Endothelial cell of umbilical vein (primary cell): Measurements from ENCODE around the gene DLEC1. TPM values are rescaled to one million over a fixed set of nuclear protein-coding genes. Genes with fewer than 3 reads are reported as not detected.

Experiments used
- BruUV-seq: library from RNA; stranded (reverse); fragments of 400-500 nt; replicated peaks from 2 replicates; lab custom pipeline; 2021; lab: Mats Ljungman, UMichigan
- CTCF ChIA-PET: fragments of 300-600, 350-600 bp; sonication (Branson Sonifier 250); formaldehyde crosslinking; loops from one replicate; lab custom pipeline; 2021; ENCODE audit warnings: antibody characterized with exemption, inconsistent platforms; lab: Charles Lee
- POLR2A ChIA-PET: fragments of 300-600, 350-600 bp; sonication (Branson Sonifier 250); formaldehyde crosslinking; loops from one replicate; lab custom pipeline; 2021; ENCODE audit warnings: antibody characterized with exemption, inconsistent platforms; lab: Charles Lee
- DNase-seq: peaks from one replicate; pipeline ENCODE4 v3.0.0-alpha.2; 2011; ENCODE audit warnings: low read depth, low spot score
- FAIRE-seq: peaks from 2 replicates; lab custom pipeline; 2011; peaks lifted over from hg19 to GRCh38; lab: Jason Lieb, UNC
- H2AFZ ChIP-seq: 2 replicates; pipeline ENCODE4 v1.6.0; 2012; ENCODE audit warnings: low read depth, low read length, control low read depth, inconsistent platforms
- H3K27ac ChIP-seq: 2 replicates; pipeline ENCODE4 v1.5.1; 2011; ENCODE audit warnings: low read depth, mild to moderate bottlenecking, control low read depth, low read length, moderate library complexity; ENCODE audit not compliant: insufficient read depth
- H3K27me3 ChIP-seq, 2 experiments: 2 replicates each; pipeline versions ENCODE4 v1.6.0 to v1.6.1; 2011; ENCODE audit warnings: low read length in 2 of 2, mixed read lengths in 1 of 2; ENCODE audit not compliant: control insufficient read depth in 2 of 2, insufficient read depth in 2 of 2
- H3K36me3 ChIP-seq, 2 experiments: 2 replicates in 1 of 2; 3 replicates in 1 of 2; pipeline ENCODE4 v1.5.1; 2011; ENCODE audit warnings: low read length in 2 of 2, mild to moderate bottlenecking in 1 of 2, moderate library complexity in 1 of 2; ENCODE audit not compliant: control insufficient read depth in 2 of 2, insufficient read depth in 2 of 2; ENCODE audit errors: extremely low read depth in 1 of 2
- H3K4me1 ChIP-seq: 3 replicates; pipeline ENCODE4 v1.5.1; 2011; ENCODE audit warnings: mild to moderate bottlenecking, low read length; ENCODE audit not compliant: control insufficient read depth, insufficient read depth; ENCODE audit errors: extremely low read depth
- H3K4me2 ChIP-seq: 2 replicates; pipeline ENCODE4 v1.6.1; 2011; ENCODE audit warnings: low read length, control low read depth, mixed read lengths; ENCODE audit not compliant: insufficient read depth
- H3K4me3 ChIP-seq, 3 experiments: fragments of 200-600 bp in 1 of 3; sonication (generic), shearing (Covaris generic) in 1 of 3; replicated peaks in 1 of 3; 2 replicates each; pipeline ENCODE4 v1.5.1; 2011 to 2016; ENCODE audit warnings: control low read depth in 3 of 3, low read length in 3 of 3, mild to moderate bottlenecking in 2 of 3, inconsistent platforms in 1 of 3, low read depth in 1 of 3, moderate library complexity in 1 of 3; ENCODE audit not compliant: insufficient read depth in 1 of 3
- H3K79me2 ChIP-seq: 2 replicates; pipeline ENCODE4 v1.6.0; 2012; ENCODE audit warnings: low read length, inconsistent platforms; ENCODE audit not compliant: control insufficient read depth, insufficient read depth
- H3K9ac ChIP-seq: replicated peaks from 2 replicates; pipeline ENCODE3; 2011; ENCODE audit warnings: low read length, control low read depth; ENCODE audit not compliant: insufficient read depth; ENCODE audit errors: extremely low read depth
- H3K9me1 ChIP-seq: replicated peaks from 3 replicates; pipeline ENCODE4 v1.6.0; 2011; ENCODE audit warnings: mild to moderate bottlenecking, low read length; ENCODE audit not compliant: control insufficient read depth, insufficient read depth; ENCODE audit errors: extremely low read depth
- H3K9me3 ChIP-seq: replicated peaks from 2 replicates; pipeline ENCODE4 v1.5.1; 2012; ENCODE audit warnings: low read length, inconsistent platforms; ENCODE audit not compliant: control insufficient read depth, insufficient read depth
- H4K20me1 ChIP-seq: replicated peaks from 2 replicates; pipeline ENCODE3; 2011; ENCODE audit warnings: mild to moderate bottlenecking, low read length; ENCODE audit not compliant: control insufficient read depth, insufficient read depth; ENCODE audit errors: extremely low read depth
- EZH2 ChIP-seq: IDR thresholded peaks from 2 replicates; pipeline ENCODE4 v1.6.1; 2012; ENCODE audit warnings: borderline replicate concordance, low read depth, mild to moderate bottlenecking, moderate library complexity, low read length, inconsistent platforms; ENCODE audit not compliant: severe bottlenecking
- FOS ChIP-seq: IDR thresholded peaks from 2 replicates; pipeline ENCODE4 v1.6.1; 2011; ENCODE audit warnings: mild to moderate bottlenecking, low read length, moderate library complexity, borderline replicate concordance; ENCODE audit not compliant: insufficient read depth
- GATA2 ChIP-seq: IDR thresholded peaks from 2 replicates; pipeline ENCODE4 v1.7.0; 2011; ENCODE audit warnings: low read depth, mild to moderate bottlenecking, moderate library complexity, mixed read lengths, low read length; ENCODE audit not compliant: insufficient read length, insufficient read depth
- JUN ChIP-seq: IDR thresholded peaks from 2 replicates; pipeline ENCODE4 v1.6.1; 2011; ENCODE audit warnings: borderline replicate concordance, low read depth; ENCODE audit not compliant: insufficient read length, insufficient read depth
- MYC ChIP-seq: IDR thresholded peaks from one replicate; pipeline ENCODE4 v1.6.1; 2011; ENCODE audit warnings: mild to moderate bottlenecking, low read depth, low read length
- POLR2A ChIP-seq: IDR thresholded peaks from 2 replicates; pipeline ENCODE4 v1.6.1; 2012; ENCODE audit warnings: low read depth, mild to moderate bottlenecking, control low read depth, low read length
- POLR2AphosphoS5 ChIP-seq: IDR thresholded peaks from 2 replicates; pipeline ENCODE4 v1.6.1; 2012; ENCODE audit warnings: low read depth, mild to moderate bottlenecking, control low read depth, low read length, moderate library complexity; ENCODE audit not compliant: insufficient read depth
- dilution Hi-C: fragments of 300-500 bp; cut with MboI; formaldehyde crosslinking; loops from one replicate; pipeline ENCODE4 v1.15.0; 2019; ENCODE audit warnings: low sequenced_read_pairs; ENCODE audit not compliant: extremely low pct_ligation_motif_present
- intact Hi-C: fragments of 100-400 bp; cut with micrococcal nuclease; formaldehyde crosslinking; loops from one replicate; pipeline ENCODE4 v1.10.0; 2022
- polyA plus RNA-seq, 4 experiments: library from polyadenylated mRNA; depleted of rRNA in 3 of 4; stranded (reverse) in 3 of 4; unstranded in 1 of 4; fragments of >200 nt; gene quantifications; 2 replicates each; pipeline versions ENCODE4 v1.2.1 to v1.2.3, GENCODE V29; 2011 to 2012; ENCODE audit warnings: missing spikeins in 1 of 4
- total RNA-seq: library from RNA; stranded (reverse); gene quantifications from 2 replicates; pipeline ENCODE4 v1.2.3, GENCODE V29; 2021
- TF ChIP-seq, protein P1 (sequence below), 2 donors: IDR thresholded peaks; 1 replicate in 1 of 2; 2 replicates in 1 of 2; pipeline ENCODE4 v1.5.1; 2011; ENCODE audit warnings: low read length in 2 of 2, mild to moderate bottlenecking in 2 of 2, moderate library complexity in 2 of 2, control low read depth in 1 of 2, inconsistent platforms in 1 of 2, low read depth in 1 of 2; ENCODE audit not compliant: insufficient read depth in 1 of 2; ENCODE audit errors: extremely low read depth in 1 of 2
- TF ChIP-seq, protein P2 (sequence below): IDR thresholded peaks from 2 replicates; pipeline ENCODE4 v1.6.1; 2011; ENCODE audit not compliant: insufficient read depth, insufficient read length

Gene DLEC1
- total and polyA plus RNA-seq, 2 donors (not counting 3 experiments of a cell fraction or from before 2014, with no cell fraction given): not detected

DNA sequence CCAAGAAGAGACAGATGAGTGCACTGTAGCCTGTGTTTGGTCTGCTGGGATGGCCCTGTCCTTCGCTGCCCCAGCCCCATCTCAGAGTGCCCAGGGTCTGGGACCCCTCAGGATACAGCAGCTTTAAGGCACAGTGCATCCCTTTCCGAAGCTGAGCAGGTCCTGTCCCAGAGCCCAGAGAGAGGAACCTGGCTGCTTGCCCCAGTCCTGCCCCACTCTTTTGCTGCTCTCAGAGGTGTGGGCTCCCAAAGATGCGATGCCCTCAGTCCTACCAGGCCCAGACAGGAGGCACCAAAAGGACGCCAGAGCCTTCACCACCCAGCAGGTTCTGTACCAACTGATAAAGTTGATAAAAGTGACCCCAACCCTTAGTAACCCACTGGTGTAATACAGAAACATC is 17.8 kb upstream of the DLEC1 start:
- FAIRE-seq: no peak
- Histone ChIP-seq H3K9ac (no peak overlapping the region), H3K9me3 (no peaks in the 10 kb centered on the region), H3K79me2 (no peaks in the 10 kb centered on the region), H2AFZ (no peak overlapping the region), H3K36me3 (peaks cover 0 to 4% of the 10 kb centered on the region in 2 experiments), H4K20me1 (no peaks in the 10 kb centered on the region), H3K27me3 (no peaks in the 10 kb centered on the region), H3K4me2 (no peak overlapping the region), H3K4me1 (peaks cover 10% of the 10 kb centered on the region), H3K9me1 (no peaks in the 10 kb centered on the region), H3K4me3 (no peak overlapping the region), H3K27ac (no peak overlapping the region)
- intact Hi-C loops: no loop called here
- DNase-seq: no peak
- no TSS peak for BruUV-seq
- CTCF ChIA-PET: interaction anchor here (1.2 to 2.1 kb wide), 2 partner anchors 17 to 46 kb away, joined by 4 to 6 read pairs; no protein-coding TSS in a partner anchor
- dilution Hi-C loops: no loop called here
- POLR2A ChIA-PET: no interaction called here
- TF ChIP-seq, protein P1, sequence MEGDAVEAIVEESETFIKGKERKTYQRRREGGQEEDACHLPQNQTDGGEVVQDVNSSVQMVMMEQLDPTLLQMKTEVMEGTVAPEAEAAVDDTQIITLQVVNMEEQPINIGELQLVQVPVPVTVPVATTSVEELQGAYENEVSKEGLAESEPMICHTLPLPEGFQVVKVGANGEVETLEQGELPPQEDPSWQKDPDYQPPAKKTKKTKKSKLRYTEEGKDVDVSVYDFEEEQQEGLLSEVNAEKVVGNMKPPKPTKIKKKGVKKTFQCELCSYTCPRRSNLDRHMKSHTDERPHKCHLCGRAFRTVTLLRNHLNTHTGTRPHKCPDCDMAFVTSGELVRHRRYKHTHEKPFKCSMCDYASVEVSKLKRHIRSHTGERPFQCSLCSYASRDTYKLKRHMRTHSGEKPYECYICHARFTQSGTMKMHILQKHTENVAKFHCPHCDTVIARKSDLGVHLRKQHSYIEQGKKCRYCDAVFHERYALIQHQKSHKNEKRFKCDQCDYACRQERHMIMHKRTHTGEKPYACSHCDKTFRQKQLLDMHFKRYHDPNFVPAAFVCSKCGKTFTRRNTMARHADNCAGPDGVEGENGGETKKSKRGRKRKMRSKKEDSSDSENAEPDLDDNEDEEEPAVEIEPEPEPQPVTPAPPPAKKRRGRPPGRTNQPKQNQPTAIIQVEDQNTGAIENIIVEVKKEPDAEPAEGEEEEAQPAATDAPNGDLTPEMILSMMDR (IDR thresholded peaks at IDR 0.05; ENCODE audit: extremely low read depth in 1 of 2, insufficient read depth in 1 of 2, low read depth in 1 of 2, low read length in 2 of 2): no peak
- no peak for TF ChIP-seq EZH2
- no peak for TF ChIP-seq POLR2A
- TF ChIP-seq GATA2: no peak

DNA sequence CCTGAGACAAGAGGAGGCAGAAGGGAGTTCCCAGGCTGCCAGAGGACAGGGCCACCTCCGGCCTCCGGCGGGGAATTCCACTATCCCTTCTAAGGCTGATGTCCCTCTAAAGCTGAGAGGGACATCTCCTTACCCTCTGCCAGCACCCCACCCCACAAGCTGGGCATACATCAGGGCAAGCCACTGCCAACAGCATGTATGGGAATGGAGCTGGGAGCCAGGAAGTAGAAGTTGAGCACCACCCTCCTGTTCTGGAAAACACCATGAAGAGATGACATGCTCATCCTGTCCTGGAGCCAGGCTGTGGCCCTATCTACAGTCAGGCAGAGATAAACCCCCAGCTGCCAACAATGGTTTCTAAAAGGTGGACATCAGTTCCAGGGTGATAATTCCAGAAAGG is 16.7 kb upstream of the DLEC1 start:
- no peaks in the 10 kb centered on the region for H4K20me1 ChIP-seq
- no peak overlapping the region for H3K9ac ChIP-seq
- no peak overlapping the region for H2AFZ ChIP-seq
- no peak overlapping the region for H3K4me3 ChIP-seq
- H3K27me3 ChIP-seq: no peaks in the 10 kb centered on the region
- no peak overlapping the region for H3K4me2 ChIP-seq
- TF ChIP-seq JUN (no peak), MYC (no peak), FOS (no peak), GATA2 (no peak), POLR2AphosphoS5 (no peak), POLR2A (no peak), EZH2 (no peak)
- TF ChIP-seq, protein P2, sequence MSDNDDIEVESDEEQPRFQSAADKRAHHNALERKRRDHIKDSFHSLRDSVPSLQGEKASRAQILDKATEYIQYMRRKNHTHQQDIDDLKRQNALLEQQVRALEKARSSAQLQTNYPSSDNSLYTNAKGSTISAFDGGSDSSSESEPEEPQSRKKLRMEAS: no peak
- TF ChIP-seq, protein P1 (IDR thresholded peaks at IDR 0.05; ENCODE audit: extremely low read depth in 1 of 2, insufficient read depth in 1 of 2, low read depth in 1 of 2, low read length in 2 of 2): no peak
- no peaks in the 10 kb centered on the region for H3K9me1 ChIP-seq
- FAIRE-seq (no peak), DNase-seq (no peak)
- H3K79me2 ChIP-seq: no peaks in the 10 kb centered on the region
- no peak overlapping the region for H3K27ac ChIP-seq
- H3K4me1 ChIP-seq: peaks cover 10% of the 10 kb centered on the region
- intact Hi-C loops: no loop called here
- POLR2A ChIA-PET: no interaction called here
- no TSS peak for BruUV-seq
- CTCF ChIA-PET: interaction anchor here (0.8 to 1.1 kb wide), 2 partner anchors 19 to 25 kb away, joined by 4 to 5 read pairs; no protein-coding TSS in a partner anchor
- H3K36me3 ChIP-seq: peaks cover 0 to 2% of the 10 kb centered on the region in 2 experiments
- dilution Hi-C loops: no loop called here
- H3K9me3 ChIP-seq: no peaks in the 10 kb centered on the region
